Body of pancreas (tissue), 4 donors: ENCODE results near the gene TTLL11.

Experiments used
- CTCF ChIP-seq, 7 experiments: fragments of 450-650 bp in 4 of 7; fragments of 200-600 bp in 3 of 7; sonication (generic) in 3 of 7; IDR thresholded peaks; one replicate each; pipeline ENCODE4 v1.5.1; 2016 to 2019; ENCODE audit warnings: antibody characterized with exemption in 7 of 7
- POLR2A ChIP-seq, 3 donors: fragments of 450-650 bp; IDR thresholded peaks; one replicate each; pipeline ENCODE4 v1.6.1; 2016; ENCODE audit warnings: antibody characterized with exemption in 3 of 3, mild to moderate bottlenecking in 2 of 3

DNA sequence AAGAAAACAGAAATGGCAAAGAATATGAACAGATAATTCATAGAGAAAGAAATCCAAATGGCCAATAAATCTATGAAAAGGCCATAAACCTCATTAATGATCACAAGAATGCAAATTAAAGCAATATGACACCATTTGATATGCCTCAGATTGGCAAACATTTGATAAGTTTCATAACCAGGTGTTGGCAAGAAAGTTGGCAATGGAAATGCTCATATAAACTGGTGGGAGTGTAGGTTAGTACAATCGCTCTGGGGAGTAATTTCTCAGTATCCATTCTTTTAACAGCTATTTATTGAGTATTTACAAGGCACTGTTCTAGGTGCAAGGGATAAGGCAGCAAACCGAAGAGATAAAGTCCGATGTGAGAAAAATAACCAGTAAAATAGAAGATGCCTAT, 154.5 kb downstream of the TTLL11 start:
- no peak for TF ChIP-seq CTCF (IDR thresholded peaks at IDR 0.05)
- TF ChIP-seq POLR2A (IDR thresholded peaks at IDR 0.05) = no peak
